ENCODE measurements around the gene SLN. TPM values are rescaled to one million over a fixed set of nuclear protein-coding genes. Genes with fewer than 3 reads are reported as not detected.

SLN gene
- not detected in 2 replicates for total RNA-seq

GRCh38 chr11:107711861-107712755 lies at the start of gene SLN:
Gene SLN, minus strand, starts transcription at chr11:107712056.

Other genes with a start within 250 kb of the SLN start
- 5.3 and 13.5 TPM in 2 replicates for gene ALKBH8, start 146.3 kb downstream of the SLN start, total RNA-seq
- 4.7 and 8.1 TPM in 2 replicates for gene ELMOD1, start 120.9 kb downstream of the SLN start, total RNA-seq
- 11.4 and 34.2 TPM in 2 replicates for gene SLC35F2, start 146.7 kb upstream of the SLN start, total RNA-seq
- not detected in 2 replicates for gene RAB39A, start 216.4 kb upstream of the SLN start, total RNA-seq